Ishikawa (cell line): ENCODE data around the gene CRELD2.

Experiments
- EP300 ChIP-seq: IDR thresholded peaks from 2 replicates; pipeline ENCODE4 v1.6.1; 2012; ENCODE audit warnings: borderline replicate concordance
- USF1 ChIP-seq: IDR thresholded peaks from 2 replicates; pipeline ENCODE4 v1.6.1; 2012

- TF ChIP-seq EP300 = no peak
- no peak for TF ChIP-seq USF1
These were observed 46.9 kb downstream of the CRELD2 start for GRCh38 chr22:49965091-49966040.
